HG03045 (cell line): ENCODE results near the gene ATP6AP1.
"Not testable (repeated sequence)": the region's sequence is repeated elsewhere in the genome, so short reads cannot be mapped to it uniquely, and the experiment has no call there.

Source experiments
- ATAC-seq: cut with Tn5 transposase; IDR thresholded peaks from one replicate; pipeline ENCODE4 v1.9.1; 2021; ENCODE audit warnings: mild to moderate bottlenecking, moderate library complexity; ENCODE audit not compliant: unreplicated experiment

The ATP6AP1 gene, protein sequence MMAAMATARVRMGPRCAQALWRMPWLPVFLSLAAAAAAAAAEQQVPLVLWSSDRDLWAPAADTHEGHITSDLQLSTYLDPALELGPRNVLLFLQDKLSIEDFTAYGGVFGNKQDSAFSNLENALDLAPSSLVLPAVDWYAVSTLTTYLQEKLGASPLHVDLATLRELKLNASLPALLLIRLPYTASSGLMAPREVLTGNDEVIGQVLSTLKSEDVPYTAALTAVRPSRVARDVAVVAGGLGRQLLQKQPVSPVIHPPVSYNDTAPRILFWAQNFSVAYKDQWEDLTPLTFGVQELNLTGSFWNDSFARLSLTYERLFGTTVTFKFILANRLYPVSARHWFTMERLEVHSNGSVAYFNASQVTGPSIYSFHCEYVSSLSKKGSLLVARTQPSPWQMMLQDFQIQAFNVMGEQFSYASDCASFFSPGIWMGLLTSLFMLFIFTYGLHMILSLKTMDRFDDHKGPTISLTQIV

DNA sequence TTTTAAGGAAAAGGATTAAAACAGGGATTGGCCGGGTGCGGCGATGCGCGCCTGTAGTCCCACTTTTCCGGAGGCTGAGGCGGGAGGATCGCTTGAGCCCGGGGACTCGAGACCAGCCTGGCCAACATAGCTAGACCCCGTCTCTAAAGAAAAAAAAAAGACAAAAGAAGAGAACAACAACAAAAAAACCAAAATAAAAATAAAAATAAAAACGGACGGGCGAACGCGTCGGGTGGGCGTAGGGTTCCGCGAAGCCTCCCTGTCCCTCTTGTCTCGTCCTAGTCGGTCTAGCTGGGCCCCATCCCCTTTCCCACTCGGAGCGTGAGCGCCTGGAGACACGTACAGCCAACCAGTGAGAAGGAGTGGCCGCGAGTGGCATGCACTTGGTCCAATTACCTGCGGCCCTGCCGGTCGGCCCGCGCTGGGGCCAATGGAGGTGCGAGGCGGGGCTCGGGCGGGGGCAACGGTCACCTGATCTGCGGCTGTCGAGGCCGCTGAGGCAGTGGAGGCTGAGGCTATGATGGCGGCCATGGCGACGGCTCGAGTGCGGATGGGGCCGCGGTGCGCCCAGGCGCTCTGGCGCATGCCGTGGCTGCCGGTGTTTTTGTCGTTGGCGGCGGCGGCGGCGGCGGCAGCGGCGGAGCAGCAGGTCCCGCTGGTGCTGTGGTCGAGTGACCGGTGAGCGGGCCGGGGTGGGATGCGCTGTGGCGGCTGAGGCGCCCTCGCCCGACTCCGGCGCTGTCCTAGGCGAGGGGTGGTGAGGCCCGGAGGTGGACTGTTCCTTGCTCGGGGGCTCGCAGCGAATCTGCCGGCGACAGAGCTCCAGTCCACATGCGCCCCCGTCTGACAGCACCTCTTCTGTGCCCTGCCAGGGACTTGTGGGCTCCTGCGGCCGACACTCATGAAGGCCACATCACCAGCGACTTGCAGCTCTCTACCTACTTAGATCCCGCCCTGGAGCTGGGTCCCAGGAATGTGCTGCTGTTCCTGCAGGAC lies at the start of gene ATP6AP1:
Gene ATP6AP1 (plus strand): TSS at position 502 of the 996 bp plus-strand sequence. CDS start 16 bp downstream, at position 518.
- peak; percentile 99 for ATAC-seq

GRCh38 chrX:154378799-154379568 lies 49.5 kb upstream of the ATP6AP1 start, which contains the start of gene EMD:
EMD (plus strand) TSS chrX:154379295; CDS start chrX:154379485, 190 bp downstream.
- ATAC-seq: peak; percentile 82

GRCh38 chrX:154379569-154379951 lies 48.9 kb upstream of the ATP6AP1 start:
- no peak for ATAC-seq

DNA sequence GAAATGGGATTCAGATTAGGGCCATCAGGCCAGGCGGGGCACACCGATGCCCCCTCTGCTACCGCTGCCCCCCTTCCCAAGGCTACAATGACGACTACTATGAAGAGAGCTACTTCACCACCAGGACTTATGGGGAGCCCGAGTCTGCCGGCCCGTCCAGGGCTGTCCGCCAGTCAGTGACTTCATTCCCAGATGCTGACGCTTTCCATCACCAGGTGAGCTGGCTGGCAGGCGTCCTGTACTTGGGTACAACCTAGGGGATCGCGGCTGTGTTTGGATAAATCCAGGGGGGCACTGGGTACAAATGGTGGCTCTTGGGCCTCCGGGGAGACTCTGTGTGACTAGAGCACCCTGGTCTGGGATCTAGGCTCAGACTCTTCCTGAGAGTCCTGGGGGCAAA lies 48.3 kb upstream of the ATP6AP1 start:
- ATAC-seq: no peak

DNA sequence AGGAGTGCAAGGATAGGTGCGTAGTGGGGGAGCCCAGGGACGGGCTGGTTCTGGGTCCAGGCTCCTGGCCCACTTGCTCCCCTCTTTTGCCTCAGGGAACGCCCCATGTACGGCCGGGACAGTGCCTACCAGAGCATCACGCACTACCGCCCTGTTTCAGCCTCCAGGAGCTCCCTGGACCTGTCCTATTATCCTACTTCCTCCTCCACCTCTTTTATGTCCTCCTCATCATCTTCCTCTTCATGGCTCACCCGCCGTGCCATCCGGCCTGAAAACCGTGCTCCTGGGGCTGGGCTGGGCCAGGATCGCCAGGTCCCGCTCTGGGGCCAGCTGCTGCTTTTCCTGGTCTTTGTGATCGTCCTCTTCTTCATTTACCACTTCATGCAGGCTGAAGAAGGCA lies 47.7 kb upstream of the ATP6AP1 start:
- ATAC-seq: no peak

DNA sequence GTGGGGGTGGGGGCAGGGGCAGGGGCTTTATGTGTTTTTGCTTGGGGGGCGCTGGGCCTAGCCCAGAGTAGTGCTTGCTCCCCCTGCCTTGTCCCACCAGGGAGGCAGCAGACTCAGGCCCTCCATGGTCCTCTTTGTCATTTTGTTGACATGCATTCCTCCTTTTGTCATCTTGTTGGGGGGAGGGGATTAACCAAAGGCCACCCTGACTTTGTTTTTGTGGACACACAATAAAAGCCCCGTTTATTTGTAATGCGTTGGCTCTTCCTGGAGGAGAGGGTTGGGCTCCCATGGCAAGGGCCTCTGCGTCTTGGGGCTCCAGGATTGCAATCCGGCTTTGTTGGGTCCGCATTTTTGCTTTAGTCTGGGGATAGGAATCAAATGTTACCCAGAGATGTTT lies 47.2 kb upstream of the ATP6AP1 start:
- ATAC-seq: no peak

DNA sequence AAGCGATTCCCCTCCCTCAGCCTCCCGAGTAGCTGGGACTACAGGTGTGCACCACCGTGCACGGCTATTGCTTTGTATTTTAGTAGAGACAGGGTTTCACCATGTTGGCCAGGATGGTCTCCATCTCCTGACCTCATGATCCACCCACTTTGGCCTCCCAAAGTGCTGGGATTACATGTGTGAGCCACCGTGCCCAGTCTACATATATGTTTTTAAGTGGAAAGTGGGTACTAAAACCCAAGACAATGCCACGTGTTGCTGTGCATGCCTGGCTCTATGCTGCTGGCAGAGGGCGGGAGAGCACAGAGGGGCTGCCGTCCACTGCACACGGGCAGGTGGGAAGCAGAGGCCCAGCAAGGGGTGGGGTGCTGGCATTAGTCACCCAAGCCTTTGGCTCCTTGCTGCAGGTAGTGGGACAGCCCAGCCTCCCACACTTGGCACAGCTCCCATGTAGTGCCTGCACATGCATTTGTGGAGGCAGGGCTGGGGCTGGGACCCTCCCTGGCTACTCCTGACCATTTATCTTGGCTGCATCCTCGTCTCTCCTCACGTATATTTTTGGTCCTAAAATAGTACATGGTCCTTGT lies 45.9 kb upstream of the ATP6AP1 start:
- no peak for ATAC-seq

- ATAC-seq: no peak
Measured at GRCh38 chrX:154383359-154384283, 44.9 kb upstream of the ATP6AP1 start.

DNA sequence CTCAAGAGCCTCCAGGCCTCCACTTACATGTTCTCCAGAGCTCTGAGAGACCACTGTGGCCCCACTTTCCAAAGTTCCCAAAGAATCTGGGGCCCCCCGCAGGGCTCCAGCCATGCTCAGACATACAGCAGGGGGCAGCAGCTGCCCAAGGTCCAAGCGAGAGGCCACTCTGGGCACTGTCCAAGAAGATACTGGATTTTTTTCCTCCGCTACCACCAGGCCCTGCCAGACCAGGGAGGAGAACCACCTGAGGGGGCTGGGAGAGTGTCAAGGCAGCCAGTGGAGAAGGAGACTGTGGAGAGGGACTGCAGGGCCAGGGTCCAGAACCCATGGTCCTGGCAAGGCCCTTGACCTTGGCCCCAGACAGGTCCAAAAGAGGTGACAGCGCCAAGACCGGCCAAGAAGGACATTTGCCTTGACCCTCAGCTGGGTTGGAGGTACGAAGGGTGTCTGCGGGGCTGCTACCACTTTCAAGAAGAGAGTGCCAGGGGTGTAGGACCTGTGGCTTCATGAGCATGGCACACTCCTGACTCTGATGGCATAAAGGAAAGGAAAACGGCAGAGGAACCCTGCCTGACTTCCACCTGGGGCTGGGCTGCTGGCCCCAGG lies 44.1 kb upstream of the ATP6AP1 start:
- ATAC-seq: no peak

DNA sequence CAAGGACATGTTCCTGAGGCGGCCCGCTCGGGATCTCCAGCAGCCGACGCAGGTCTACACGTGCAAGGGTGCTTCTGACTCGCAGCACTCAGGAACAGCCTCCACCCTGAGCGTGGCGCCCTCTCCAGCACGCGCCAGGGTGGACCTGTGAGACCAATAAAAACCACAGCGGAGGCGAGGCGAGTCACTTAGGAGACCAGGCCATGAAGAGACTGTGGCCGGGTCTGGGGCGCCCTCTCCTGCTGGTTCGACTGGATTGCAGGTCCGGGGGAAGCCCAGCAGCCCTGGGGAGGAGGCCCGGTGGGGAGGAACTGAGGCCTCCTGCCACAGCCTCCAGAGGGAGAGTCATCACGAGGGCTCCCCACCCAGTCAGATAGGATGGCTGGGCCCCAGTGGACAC lies 40.4 kb upstream of the ATP6AP1 start:
- not testable (repeated sequence) for ATAC-seq

DNA sequence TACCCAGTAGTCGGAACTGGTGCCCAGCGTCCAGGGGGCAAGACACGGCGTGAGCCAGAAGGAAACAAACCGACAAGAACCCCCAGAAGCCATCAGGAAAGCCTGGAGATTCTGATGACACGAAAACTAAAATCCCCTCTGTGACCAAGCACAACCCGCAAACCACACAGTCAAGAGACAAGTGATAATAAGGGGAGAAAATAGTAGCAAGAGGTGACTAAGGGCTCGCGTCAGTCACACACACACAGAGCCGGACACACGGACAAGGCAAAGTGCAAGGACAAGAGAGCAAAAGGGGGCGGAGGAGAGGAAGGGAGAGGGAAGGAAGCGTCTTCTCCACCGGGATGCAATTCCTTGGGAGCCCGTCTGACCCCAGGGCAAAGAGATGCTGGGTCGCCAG lies 39.8 kb upstream of the ATP6AP1 start:
- not testable (repeated sequence) for ATAC-seq

DNA sequence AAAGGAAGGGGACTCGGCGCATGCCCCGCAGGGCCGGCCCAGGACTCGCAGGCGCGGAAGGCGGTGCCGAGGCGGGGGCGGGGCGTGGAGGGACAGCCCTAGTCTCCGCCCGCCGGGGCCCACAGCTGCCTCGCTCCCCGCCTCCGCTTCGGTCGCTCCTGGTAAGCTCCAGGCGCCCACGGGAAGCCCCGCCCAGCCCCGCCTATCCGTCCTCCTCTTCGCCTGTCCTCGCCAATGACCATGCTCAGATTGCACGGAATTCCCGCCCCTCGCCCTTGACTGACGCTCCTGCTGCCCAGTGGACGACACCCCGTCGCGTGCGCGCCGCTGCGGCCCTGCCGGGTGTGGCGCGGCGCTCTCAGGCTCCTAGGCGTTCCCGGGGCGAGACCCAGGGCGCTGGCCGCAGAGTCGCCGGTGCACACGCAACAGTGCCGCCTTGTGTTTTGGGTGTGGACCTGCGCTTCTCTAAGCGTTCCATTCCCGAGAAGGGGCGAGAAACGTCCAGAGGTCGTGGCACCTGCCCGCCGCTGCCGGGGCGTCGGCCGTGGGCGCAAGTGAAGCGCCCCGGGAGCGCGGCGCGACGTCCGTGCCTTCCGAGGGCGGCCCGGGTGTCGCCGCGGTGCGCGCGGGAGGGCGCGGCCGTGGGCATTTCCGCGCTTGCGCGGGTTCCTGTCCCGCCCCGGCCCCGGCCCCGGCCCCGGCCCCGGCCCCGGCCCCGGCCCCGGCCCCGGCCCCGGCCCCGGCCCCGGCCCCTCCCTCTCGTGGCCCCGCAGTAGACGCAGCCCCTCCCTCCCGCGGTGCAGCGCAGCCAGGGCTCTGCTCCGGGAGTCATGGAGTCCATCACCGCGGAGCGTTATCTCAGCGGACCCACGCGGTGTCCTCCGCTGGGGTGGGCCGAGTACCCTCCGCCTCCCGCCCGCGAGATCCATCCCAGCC lies 38.4 kb upstream of the ATP6AP1 start:
- ATAC-seq: peak; percentile 68

DNA sequence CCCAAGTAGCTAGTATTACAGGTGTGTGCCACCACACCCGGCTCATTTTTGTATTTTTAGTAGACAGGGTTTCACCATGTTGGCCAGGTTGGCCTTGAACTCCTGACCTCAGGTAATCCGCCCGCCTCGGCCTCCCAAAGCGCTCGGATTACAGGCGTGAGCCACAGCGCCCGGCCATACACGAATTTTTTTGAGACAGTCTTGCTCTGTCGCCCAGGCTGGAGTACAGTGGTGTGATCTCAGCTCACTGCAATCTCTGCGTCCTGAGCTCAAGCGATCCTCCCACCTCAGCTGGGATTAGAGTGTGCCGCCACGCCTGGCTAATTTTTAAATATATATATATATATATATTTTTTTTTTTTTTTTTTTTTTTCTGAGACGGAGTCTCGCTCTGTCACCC lies 32.1 kb upstream of the ATP6AP1 start:
- not testable (repeated sequence) for ATAC-seq

GRCh38 chrX:154396973-154397887 lies 31.2 kb upstream of the ATP6AP1 start:
- ATAC-seq: peak; percentile 53

GRCh38 chrX:154397888-154398667 lies 30.4 kb upstream of the ATP6AP1 start, which contains the start of gene RPL10:
RPL10 (plus strand) TSS chrX:154398377; CDS start chrX:154398520, 143 bp downstream.
- ATAC-seq: peak; percentile 72
